Activated CD8-positive, alpha-beta T cell treated with anti-CD3 and anti-CD28 coated beads for 36 hours (primary cell): ENCODE results near the gene MTG2. TPM values are rescaled to one million over a fixed set of nuclear protein-coding genes. Genes with fewer than 3 reads are reported as not detected.
A peak's percentile ranks its signal among the peaks of the same experiment; 100 is the strongest.

Experiments
- ATAC-seq: fragments of 200-7000 bp; cut with Tn5 transposase; one replicate; pipeline ENCODE4 v1.10.0; 2021; ENCODE audit warnings: mild to moderate bottlenecking, moderate library complexity
- CTCF ChIA-PET: fragments of 350-600 bp; sonication (Branson Sonifier 250); formaldehyde crosslinking; loops from one replicate; lab custom pipeline; 2021; ENCODE audit warnings: antibody characterized with exemption; lab: Charles Lee
- POLR2A ChIA-PET: fragments of 350-600 bp; sonication (Branson Sonifier 250); formaldehyde crosslinking; loops from one replicate; lab custom pipeline; 2021; ENCODE audit warnings: antibody characterized with exemption; lab: Charles Lee
- DNase-seq: peaks from one replicate; pipeline ENCODE4 v3.0.0-alpha.2; 2020
- H3K27ac Mint-ChIP-seq: one replicate; pipeline ENCODE4 v1.8.0; 2021; ENCODE audit warnings: mild to moderate bottlenecking, mixed read lengths
- H3K27me3 Mint-ChIP-seq: one replicate; pipeline ENCODE4 v1.8.0; 2021; ENCODE audit warnings: mixed read lengths
- H3K36me3 Mint-ChIP-seq: one replicate; pipeline ENCODE4 v1.8.0; 2021; ENCODE audit warnings: low read depth, mixed read lengths
- H3K4me1 Mint-ChIP-seq: one replicate; pipeline ENCODE4 v1.8.0; 2021; ENCODE audit warnings: low read depth, mixed read lengths
- H3K4me3 Mint-ChIP-seq: one replicate; pipeline ENCODE4 v1.8.0; 2021; ENCODE audit warnings: mild to moderate bottlenecking, moderate library complexity, mixed read lengths
- H3K9me3 Mint-ChIP-seq: one replicate; pipeline ENCODE4 v1.8.0; 2021; ENCODE audit warnings: mixed read lengths
- CTCF ChIP-seq: fragments of 200-600 bp; IDR thresholded peaks from one replicate; pipeline ENCODE4 v1.8.0; 2022; ENCODE audit warnings: antibody characterized with exemption, mild to moderate bottlenecking
- intact Hi-C: fragments of 100-400 bp; cut with micrococcal nuclease; formaldehyde crosslinking; loops from one replicate; pipeline ENCODE4 v1.10.0; 2022
- total RNA-seq, 2 experiments: library from RNA; stranded (reverse); gene quantifications; one replicate each; pipeline ENCODE4 v1.2.3, GENCODE V29; 2021

Gene MTG2
- total RNA-seq: 10 to 100 TPM; 36.5 to 40.5 TPM

- Mint-ChIP-seq H3K4me1 (peaks cover 34% of the 10 kb centered on the region), H3K9me3 (no peaks in the 10 kb centered on the region), H3K36me3 (peaks cover 9% of the 10 kb centered on the region), H3K4me3 (peak within 1 kb of the TSS; percentile 88), H3K27me3 (no peaks in the 10 kb centered on the region), H3K27ac (peak within 1 kb of the TSS; percentile 88)
- peak; percentile 97 for ATAC-seq
- TF ChIP-seq CTCF: no peak
- ChIA-PET POLR2A (interaction anchor here (0.9 to 1.4 kb wide), 5 partner anchors 33 to 147 kb away, joined by 3 to 4 read pairs (median 3); no protein-coding TSS in a partner anchor), CTCF (no interaction called here)
- DNase-seq: peak; percentile 95
- intact Hi-C loops: no loop called here
These were observed at the start of gene MTG2 for GRCh38 chr20:62182469-62183425. Gene MTG2, plus strand, starts transcription at chr20:62183028. Its CDS starts 10,393 bp downstream, at chr20:62193421.

- TF ChIP-seq CTCF: no peak
- Mint-ChIP-seq H3K36me3 (peaks cover 57% of the 10 kb centered on the region), H3K4me3 (no peak overlapping the region), H3K27me3 (no peaks in the 10 kb centered on the region), H3K9me3 (no peaks in the 10 kb centered on the region), H3K4me1 (peaks cover 31% of the 10 kb centered on the region), H3K27ac (peak overlapping the region; percentile 36)
- intact Hi-C loops: no loop called here
- CTCF ChIA-PET: interaction anchor here (0.9 to 4.9 kb wide), 3 partner anchors 8 to 122 kb away, joined by 3 to 27 read pairs (median 4); no protein-coding TSS in a partner anchor
- POLR2A ChIA-PET: interaction anchor here (0.9 to 1.8 kb wide), 3 partner anchors 9 to 12 kb away, joined by 3 to 6 read pairs (median 3); no protein-coding TSS in a partner anchor
- ATAC-seq: no peak
- no peak for DNase-seq
These were observed 49.6 kb upstream of the MTG2 start for GRCh38 chr20:62133051-62133845.

GRCh38 chr20:62133864-62134263 is 49.0 kb upstream of the MTG2 start:
- intact Hi-C loops: no loop called here
- POLR2A ChIA-PET: interaction anchor here (1.3 to 1.8 kb wide), 3 partner anchors 9 to 74 kb away, joined by 3 to 6 read pairs (median 5); partner anchors contain the start of gene MTG2
- Mint-ChIP-seq H3K9me3 (no peaks in the 10 kb centered on the region), H3K4me3 (no peak overlapping the region), H3K27me3 (no peaks in the 10 kb centered on the region), H3K36me3 (peaks cover 63% of the 10 kb centered on the region), H3K27ac (peak overlapping the region; percentile 69), H3K4me1 (peaks cover 35% of the 10 kb centered on the region)
- ATAC-seq: no peak
- no peak for DNase-seq
- CTCF ChIA-PET: interaction anchor here (4.9 kb wide), 1 partner anchor 123 kb away, joined by 27 read pairs; no protein-coding TSS in a partner anchor
- TF ChIP-seq CTCF: no peak

GRCh38 chr20:62134735-62135231 is 48.0 kb upstream of the MTG2 start:
- no peaks in the 10 kb centered on the region for H3K27me3 Mint-ChIP-seq
- ATAC-seq (no peak), DNase-seq (no peak)
- peaks cover 39% of the 10 kb centered on the region for H3K4me1 Mint-ChIP-seq
- no peaks in the 10 kb centered on the region for H3K9me3 Mint-ChIP-seq
- POLR2A ChIA-PET: interaction anchor here (0.6 to 1.6 kb wide), 6 partner anchors 10 to 75 kb away, joined by 3 to 5 read pairs (median 4); partner anchors contain the start of gene MTG2
- H3K36me3 Mint-ChIP-seq: peaks cover 68% of the 10 kb centered on the region
- H3K4me3 Mint-ChIP-seq: no peak overlapping the region
- intact Hi-C loops: no loop called here
- no peak for TF ChIP-seq CTCF
- CTCF ChIA-PET: interaction anchor here (0.7 to 4.9 kb wide), 6 partner anchors 9 to 129 kb away, joined by 3 to 28 read pairs (median 6); no protein-coding TSS in a partner anchor
- peak overlapping the region; percentile 21 for H3K27ac Mint-ChIP-seq
